Measurements from ENCODE around the gene AMDHD2.
A peak's percentile ranks its signal among the peaks of the same experiment; 100 is the strongest.
"Not testable (repeated sequence)": the region's sequence is repeated elsewhere in the genome, so short reads cannot be mapped to it uniquely, and the experiment has no call there.

AMDHD2 gene

DNA sequence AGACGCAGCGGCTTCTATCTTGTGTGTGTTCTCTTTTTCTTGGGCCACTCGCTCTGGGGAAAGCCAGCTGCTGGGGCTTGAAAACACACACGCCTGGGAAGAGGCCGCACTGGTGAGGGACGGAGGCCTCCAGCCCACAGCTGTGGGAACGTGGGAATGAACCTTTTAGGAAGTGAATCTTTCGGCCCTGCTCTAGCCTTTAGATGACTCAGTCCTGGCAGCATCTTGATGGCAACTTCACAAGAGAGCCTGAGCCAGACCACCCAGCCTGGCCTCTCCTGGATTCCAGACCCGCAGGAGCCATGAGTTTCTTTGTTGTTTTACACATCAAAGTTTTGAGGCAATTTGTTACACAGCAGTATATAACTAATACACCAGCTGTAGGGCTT is 15.4 kb downstream of the AMDHD2 start:
- no peak for DNase-seq

DNA sequence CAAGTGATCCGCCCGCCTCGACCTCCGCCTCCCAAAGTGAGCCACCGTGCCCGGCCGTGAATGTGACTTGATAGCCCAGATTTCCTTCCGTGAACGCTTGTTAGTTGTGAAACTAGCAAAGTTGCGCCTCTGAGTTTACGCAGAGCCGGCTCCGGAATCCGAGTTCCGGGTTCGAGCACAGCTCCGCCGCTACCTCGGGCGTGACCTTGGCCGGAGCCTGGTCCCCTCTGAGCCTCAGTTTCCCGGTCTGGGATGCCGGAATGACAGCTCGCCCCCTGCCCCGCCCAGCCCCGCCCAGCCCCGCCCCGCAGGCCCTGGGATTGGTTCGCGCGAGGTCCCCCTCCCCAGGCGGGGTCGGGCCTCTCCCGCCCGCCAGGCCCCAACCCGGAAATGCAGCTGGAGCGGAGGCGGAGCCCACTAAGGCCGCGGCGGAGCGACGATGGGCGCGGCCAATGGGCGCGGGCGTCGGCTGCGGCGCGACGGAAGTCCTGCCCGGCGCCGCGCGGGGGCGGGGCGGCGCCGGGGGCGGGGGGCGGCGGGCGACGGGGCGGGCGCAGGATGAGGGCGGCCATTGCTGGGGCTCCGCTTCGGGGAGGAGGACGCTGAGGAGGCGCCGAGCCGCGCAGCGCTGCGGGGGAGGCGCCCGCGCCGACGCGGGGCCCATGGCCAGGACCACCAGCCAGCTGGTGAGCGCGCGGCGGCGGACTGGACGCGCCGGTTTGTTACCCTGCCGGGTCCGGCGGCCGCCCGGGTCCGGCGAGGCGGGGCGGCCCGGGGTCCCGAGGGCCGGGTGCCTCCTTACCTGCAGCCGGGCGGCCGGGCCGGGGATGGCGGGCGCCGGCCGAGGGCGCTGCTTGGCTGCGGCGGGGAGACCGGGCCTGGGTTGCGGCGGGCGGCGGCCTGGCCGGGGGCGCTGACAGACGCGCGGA is 17.5 kb downstream of the AMDHD2 start, which contains the start of gene PDPK1:
PDPK1 (plus strand) TSS at position 571 of the 929 bp plus-strand sequence; CDS start at position 663, 92 bp downstream.
- peak; percentile 88 to 92 for DNase-seq

DNA sequence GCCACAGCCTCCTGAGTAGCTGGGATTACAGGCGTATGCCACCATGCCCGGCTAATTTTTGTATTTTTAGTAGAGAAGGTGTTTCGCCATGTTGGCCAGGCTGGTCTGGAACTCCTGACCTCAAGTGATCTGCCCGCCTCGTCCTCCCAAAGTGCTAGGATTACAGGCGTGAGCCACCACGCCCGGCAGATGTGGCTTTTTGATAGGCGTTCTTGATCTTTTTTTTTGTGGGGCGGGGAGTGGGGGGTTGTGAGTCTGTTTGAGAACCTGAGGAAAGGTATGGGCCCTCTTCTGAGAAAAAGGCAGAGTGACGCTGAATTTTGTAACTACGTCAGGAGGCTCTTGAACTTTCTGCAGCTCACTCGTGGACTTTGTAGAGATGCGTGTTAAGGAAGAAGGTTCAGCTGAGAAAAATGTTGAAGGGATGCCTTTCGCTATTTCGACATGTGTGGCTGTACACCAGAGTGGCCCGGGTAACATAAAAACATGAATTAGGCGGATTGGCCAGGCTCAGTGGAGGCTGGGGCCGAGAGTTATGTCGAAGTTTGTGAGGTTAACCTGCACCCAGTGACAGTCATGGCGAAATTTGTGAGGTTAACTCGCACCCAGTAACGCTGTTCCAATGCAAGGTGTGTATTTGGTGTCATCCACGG is 19.1 kb downstream of the AMDHD2 start:
- DNase-seq: not testable (repeated sequence)

DNA sequence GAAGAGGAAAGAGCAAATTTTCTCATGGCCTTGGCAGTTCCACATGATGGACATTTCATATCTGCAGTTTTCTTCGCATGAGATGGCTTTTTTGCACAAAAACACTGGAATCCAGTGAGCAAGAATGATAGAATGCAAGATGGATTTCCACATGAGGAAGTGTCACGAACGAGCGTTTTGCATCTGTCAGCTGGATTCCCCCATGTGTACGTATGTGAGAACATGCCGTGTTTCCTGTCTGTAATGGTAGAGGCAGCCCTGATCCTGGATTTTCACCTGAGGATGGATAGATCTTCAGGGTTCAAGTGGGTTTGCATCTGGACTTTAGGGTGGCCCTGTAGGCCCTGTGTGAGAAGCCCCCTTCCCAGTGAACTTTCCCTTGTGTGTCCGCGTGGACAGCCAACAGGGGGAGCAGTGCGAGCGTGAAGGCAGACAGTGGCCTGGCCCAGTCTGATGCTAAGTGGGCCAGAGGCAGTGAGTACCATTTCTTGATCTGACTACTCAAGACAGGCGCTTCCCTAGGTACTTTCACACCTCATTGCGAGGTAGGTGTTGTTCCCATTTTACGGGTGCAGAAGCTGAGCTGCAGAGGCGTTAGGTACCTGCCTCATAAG is 19.8 kb downstream of the AMDHD2 start:
- peak; percentile 28 to 37 for DNase-seq

DNA sequence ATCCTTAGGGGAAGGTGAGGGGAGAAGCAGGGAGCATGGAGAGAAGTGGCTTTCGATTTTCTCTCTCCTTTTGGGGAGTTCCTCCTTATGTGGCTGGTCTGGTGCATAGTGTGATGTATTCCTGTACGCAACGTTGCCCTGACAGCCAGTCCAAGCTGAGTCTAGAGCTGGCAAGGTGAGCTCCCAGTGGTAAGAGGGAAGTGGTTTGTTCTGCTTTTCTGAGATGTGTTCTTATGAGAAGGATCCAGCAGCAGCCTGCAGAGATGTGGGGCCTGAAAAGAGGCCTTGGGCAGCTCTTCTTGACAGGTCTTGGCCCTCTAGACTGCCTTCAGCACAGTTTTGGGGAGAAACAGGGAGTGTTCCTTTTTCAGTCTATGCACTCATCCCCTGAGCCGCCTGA is 20.7 kb downstream of the AMDHD2 start:
- DNase-seq: not testable (repeated sequence)

DNA sequence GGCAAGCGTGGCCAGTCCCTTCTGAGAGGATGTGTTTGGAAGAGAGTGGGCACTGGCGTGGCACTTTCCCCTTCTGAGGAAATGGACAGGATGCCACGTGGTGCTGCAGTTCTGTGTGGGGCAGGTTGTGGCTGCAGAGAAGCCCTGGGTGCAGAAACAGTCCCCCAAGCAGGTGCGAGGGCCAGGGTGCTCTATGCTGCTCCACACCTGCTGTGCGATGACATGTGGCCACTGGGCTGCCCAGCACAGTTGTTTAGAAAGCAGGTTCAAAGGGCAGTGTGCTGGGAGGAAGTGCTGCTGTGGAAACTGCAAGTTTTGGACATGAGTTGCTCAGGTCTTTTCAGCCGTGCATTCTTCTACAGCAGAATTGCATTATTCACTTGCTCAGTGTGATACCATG is 21.2 kb downstream of the AMDHD2 start:
- not testable (repeated sequence) for DNase-seq

DNA sequence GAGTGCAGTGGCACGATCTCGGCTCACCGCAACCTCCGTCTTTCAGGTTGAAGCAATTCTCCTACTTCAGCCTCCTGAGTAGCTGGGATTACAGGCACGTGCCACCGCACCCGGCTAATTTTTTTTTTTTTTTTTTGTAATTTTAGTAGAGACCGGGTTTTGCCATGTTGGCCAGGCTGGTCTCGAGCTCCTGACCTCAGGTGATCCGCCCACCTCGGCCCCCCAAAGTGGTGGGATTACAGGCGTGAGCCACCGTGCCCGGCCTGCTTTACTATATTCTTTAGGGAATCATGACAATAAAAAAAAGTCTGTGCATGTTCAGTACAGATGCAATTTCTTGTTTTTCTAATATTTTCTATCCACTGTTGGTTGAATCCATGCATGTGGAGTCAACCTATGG is 23.6 kb downstream of the AMDHD2 start:
- not testable (repeated sequence) for DNase-seq

DNA sequence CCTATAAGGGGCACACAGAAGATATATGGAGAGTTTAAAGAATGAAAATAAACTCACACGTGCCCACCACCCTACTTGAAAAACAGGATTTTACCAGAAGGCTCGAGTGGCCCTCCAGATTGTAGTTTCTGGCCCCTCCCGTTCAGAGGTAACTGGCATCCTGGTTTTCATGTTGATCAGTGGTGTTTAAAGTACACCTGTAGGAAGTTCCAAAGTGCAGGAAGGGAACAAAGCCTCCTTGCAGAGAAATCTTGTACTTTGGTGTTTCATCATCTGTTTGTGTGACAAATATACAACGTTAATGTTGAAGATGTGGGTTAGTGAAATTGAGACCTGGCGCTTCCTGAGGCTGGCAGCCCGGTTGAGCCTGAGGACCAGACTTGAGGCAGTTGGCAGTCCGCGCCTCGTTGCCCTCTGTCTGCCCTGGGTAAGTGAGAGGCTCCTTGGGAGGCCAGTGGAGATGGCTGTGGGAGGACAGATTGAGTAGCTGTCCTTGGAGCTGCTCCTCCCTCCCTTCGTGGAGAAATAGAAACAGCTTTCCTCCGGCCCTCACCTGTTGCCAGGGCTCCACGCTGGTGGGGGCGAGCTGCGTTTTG is 30.2 kb downstream of the AMDHD2 start:
- DNase-seq: not testable (repeated sequence)

DNA sequence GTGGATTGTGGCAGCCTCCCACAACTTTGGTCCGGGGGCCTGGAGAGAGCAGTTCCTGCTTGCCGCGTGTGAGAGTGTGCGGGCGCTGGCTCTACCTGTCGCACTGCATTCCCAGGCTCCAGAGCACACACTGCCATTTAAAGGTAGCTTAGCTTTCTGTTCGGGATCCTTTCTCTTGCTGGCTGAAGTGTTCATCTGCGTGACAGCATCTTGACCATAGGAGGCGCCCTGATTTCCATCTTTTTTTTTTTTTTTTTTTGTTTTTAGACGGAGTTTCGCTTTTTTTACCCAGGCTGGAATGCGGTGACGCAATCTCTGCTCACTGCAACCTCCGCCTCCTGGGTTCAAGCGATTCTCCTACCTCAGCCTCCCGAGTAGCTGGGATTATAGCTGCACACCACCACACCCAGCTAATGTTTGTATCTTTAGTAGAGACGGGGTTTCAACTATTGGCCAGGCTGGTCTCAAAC is 31.3 kb downstream of the AMDHD2 start:
- not testable (repeated sequence) for DNase-seq

DNA sequence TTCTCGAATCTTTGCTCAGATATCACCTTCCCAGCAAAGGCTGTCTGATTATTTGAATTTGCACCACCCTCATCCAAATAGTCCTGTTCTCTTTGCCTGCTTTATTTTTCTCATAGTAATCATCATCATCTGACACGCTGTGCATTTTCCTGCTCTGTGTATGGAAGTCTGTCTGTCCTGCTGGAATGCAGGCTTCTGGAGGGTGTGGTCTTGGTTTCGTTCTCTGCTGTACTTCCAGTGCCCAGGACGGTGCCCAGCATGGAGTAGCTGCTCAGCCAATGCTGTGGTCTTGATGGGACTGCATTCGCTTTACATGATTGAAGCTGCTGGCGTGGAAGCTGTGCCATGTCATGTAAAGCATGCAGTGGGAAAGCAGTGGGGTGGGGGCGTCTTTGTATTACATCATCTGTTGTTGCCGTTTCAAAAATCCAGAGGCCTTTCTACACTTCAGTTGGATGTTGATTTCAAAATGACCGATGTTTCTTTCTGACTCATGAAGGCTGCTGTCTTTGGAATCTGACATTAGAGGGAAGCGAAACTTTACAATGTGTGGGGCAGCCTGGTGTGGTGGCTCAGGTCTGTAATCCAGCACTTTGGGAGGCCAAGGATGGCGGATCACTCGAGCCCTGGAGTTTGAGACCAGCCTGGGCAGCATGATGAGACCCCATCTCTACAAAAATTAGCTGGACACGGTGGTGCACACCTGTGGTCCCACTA is 34.7 kb downstream of the AMDHD2 start:
- DNase-seq: not testable (repeated sequence)

DNA sequence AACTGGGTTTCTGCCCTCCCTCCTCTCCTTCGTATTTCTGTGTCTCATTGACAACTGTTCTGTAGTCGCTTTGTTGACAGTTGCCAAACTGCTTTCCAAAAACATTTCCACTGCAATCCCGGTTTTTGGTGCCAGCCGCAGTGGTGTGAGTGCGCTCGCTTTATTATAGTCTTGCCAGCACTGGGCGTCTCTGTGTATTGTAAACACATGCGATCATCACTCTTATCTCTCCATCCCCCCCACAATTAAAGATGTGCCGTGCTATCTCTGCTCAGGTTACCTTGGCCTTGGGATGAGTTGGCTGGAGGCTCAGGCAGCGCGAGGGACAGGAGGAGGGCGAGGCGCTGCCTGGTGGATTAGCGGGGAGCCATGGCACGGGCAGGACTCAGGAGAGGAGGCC is 37.0 kb downstream of the AMDHD2 start:
- DNase-seq: not testable (repeated sequence)

DNA sequence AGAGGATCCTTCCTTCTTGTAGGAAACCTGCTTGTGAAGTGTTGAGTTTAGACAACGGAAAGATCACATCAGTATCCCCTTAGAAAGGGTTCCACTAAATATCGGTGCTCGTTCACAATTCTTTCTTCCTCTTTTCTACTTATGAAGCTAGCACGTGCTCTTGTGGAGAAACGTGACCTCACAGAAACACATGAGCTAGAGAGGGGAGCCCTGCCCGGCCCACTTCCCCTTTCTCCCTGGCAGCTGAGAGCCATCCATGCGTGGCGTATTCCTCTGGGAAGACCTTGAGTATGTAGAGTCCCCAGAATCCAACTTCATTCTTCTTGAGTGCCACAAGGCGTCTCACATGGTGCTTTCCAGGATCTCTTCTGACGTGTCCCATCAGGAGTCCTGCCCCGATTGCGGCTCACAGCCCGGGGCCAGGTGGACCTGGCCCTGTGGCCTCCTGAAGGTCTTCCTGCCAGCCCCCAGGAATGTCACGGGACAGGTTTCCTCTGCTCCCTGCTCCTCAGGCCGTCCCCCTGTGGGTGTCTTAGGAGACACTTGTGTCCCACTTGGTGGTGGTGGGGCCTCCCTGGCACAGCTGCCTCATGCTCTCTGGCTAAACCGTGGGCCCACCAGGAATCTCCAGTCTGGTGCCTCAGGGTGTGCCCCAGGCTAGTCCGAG is 40.1 kb downstream of the AMDHD2 start:
- not testable (repeated sequence) for DNase-seq

DNA sequence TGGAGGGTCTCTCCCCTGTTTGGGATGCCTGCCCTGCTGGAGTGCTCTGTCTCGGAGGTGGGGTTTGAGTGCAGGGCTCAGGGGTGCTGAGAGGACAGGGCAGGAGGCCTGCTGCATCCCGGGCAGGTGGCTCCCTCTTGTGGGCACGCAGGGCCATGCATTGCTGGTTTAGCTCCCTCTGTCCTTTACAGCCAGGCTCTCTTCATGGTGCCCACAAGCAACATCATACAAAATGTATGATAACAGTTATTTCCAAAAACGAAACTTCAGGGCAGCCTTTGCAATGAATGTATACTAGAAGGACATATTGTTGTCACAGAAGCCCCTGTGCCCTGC is 40.6 kb downstream of the AMDHD2 start:
- peak; percentile 53 to 62 for DNase-seq

DNA sequence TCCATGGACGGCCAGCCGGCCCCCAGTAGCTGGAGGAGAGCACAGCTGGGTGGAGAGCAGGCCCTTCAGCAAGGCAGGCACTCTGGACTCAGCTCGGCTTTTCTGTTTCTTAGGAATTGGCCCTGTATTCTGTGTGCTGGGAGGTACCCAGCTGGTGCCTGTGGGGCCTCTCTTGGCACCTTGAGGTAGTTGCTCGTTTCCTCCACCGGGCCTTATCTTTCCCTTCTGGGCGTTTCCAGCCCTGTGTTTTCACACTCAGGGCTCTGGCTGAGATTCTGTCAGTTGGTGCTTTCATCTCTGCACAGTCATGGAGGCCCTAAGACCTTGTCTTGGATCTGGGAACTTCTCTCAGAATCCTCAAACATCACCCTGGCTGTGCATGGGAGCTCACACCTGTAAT is 47.3 kb downstream of the AMDHD2 start:
- not testable (repeated sequence) for DNase-seq

DNA sequence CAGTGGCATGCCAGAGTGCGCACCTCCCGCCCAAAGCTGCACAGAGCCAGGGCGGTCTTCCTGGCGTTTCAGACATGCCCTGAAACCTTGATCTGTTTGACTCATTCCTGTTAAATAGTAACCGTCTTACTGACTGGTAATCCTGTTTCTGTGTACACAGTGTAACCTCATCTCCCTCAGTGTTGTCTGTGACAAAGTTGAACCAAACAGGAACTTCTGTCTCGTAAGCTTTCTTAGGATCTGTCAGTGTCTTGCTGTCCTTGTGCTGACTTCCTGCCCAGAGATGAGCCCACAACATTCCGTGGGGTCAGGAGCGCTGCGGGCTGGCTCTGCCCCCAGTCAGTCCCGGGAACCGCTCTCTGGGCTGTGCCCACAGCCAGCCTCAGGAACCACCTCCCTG is 48.4 kb downstream of the AMDHD2 start:
- not testable (repeated sequence) for DNase-seq

DNA sequence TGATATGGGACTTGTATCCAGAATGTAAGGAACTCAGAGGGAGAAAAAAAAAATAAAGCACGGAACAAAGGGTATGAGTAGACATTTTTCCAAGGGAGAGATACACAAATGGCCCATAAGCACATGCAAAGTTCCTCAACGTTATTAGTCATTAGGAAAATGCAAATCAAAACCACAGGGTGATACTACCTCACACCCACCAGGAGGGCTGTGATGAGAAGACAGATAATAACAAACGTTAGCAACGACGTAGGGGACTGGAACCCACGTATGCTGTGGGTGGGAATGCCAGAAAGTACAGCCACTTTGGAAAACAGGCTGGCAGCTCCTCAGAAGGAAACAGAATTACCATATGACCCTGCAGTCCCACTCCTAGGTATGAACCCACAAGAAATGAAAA is 52.5 kb downstream of the AMDHD2 start:
- not testable (repeated sequence) for DNase-seq

DNA sequence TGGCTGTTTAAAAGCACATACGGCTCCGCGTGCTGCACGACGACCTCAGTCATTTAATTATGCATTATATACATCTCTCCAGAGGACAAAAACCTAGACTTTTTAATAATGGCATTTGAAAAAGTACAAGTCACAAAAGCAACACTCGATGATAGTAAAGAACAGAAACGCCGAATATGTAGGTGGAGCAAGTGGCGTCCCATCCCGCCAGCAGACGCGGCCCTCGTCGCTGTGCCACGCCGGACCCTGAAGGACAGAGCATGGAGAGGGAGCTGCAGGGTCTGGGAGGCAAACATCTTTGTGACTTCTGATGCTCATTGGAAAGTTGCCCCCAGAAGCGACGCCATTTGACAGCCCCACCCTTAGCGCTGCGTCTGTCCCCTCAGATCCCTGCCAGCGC is 55.7 kb downstream of the AMDHD2 start:
- not testable (repeated sequence) for DNase-seq

DNA sequence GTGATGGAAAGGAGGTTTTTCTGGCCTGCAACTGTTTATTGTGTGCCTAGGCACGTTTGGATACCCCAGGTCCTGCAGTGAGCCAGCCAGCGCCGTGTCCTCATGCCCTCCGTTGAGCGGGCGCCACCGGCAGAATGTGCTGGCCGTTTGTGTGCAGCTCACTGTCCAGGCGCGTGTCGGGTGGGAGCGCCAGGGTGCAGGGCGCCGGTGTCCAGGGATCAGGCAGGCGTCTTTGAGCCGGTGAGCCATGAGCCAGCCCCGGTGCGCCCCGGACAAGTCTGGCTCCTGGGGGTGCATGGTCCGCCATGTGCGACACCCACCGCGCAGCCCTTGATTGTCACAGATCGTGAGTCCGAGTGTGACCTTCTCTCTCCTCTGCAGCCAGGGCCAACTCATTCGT is 56.9 kb downstream of the AMDHD2 start:
- DNase-seq: not testable (repeated sequence)

DNA sequence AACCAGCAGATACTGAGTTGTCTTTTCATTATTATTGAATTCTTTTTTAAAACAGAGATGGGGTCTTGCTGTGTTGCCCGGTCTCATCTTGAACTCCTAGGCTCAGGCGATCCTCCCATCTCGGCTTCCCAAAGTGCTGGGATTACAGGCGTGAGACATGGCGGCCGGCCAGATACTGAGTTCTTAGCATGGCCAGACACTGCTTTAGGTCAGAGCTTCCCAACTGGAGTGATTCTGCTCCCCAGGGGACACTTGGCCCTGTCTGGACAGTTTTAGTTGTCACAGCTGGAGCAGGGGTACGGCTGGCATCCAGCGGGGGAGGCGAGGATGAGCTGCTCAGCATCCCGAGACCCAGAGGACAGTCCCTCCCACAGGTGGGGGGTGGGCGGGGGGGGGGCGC is 58.7 kb downstream of the AMDHD2 start:
- DNase-seq: not testable (repeated sequence)

DNA sequence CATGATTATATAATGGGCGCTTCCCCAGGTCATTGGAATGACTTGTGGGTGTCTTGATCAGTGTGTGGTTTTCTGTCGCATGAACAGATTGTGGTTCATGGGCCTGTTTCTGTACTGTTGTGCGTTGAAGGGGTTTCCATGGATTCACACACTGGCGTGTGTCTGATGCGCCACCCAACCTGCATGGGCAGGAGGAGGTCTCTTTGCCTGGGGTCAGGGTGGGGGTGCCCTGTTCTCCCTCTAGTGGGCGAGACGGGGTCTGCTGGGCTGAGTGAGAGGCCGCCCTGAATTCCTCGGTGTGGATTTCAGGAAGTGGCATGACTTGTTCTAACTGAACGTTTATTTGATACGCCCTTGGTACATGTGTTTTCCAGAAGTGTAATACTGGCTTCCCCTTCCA is 60.0 kb downstream of the AMDHD2 start:
- DNase-seq: not testable (repeated sequence)

DNA sequence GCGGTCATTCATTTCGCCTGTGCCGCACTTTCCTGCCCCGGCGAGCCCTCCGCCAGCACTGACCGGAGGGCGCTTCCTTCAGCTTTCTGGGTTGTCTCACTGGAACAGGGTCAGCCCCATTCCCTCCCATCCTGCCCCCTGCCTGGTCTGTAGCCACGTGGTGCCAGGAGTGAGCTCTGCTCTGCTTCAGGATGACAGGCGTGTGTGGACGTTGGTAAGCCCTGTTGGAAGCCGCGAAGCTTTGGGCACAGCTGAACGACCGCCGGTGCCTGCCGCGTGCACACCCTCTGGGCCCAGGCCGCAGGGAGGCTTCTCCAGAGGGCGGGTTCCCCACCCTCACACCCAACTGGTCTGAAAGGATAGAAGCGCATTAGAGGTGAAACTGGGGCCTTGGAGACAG is 60.6 kb downstream of the AMDHD2 start:
- DNase-seq: not testable (repeated sequence)

Measured in activated CD4-positive, alpha-beta T cell treated with anti-CD3 and anti-CD28 coated beads, Interleukin-2, amount 50 U/mL, for 4 hours (primary cell).